Transverse colon (tissue), 4 donors: ENCODE results near the gene NBEAL2. TPM values are rescaled to one million over a fixed set of nuclear protein-coding genes. Genes with fewer than 3 reads are reported as not detected.

ENCODE experiments used
- DNase-seq: peaks from one replicate; pipeline ENCODE4 v3.0.0-alpha.2; 2019
- H3K27ac ChIP-seq, 4 donors: fragments of 200-600 bp; sonication (generic); 2 replicates each; pipeline ENCODE4 v1.5.1; 2016 to 2018; ENCODE audit warnings: inconsistent platforms in 4 of 4
- H3K27me3 ChIP-seq: fragments of 200-600 bp; sonication (generic); 2 replicates; pipeline ENCODE4 v1.5.1; 2017; ENCODE audit warnings: inconsistent platforms
- H3K36me3 ChIP-seq, 4 donors: fragments of 200-600 bp; sonication (generic); 2 replicates each; pipeline ENCODE4 v1.5.1; 2017 to 2019; ENCODE audit warnings: inconsistent platforms in 4 of 4
- H3K4me1 ChIP-seq, 4 donors: fragments of 200-600 bp; sonication (generic); 2 replicates each; pipeline ENCODE4 v1.5.1; 2017 to 2020; ENCODE audit warnings: inconsistent platforms in 4 of 4
- H3K4me3 ChIP-seq, 4 donors: fragments of 200-600 bp; sonication (generic); 1 replicate in 1 of 4; 2 replicates in 3 of 4; pipeline versions ENCODE4 v1.5.1 to v1.6.1; 2017 to 2019; ENCODE audit warnings: inconsistent platforms in 4 of 4
- H3K9me3 ChIP-seq, 2 donors: fragments of 200-600 bp; sonication (generic); 2 replicates each; pipeline ENCODE4 v1.5.1; 2017 to 2019; ENCODE audit warnings: inconsistent platforms in 2 of 2
- CTCF ChIP-seq, 5 experiments: fragments of 200-600 bp in 3 of 5; fragments of 450-650 bp in 2 of 5; sonication (generic) in 3 of 5; IDR thresholded peaks; 1 replicate in 2 of 5; 2 replicates in 3 of 5; pipeline ENCODE4 v1.5.1; 2016 to 2017; ENCODE audit warnings: antibody characterized with exemption in 5 of 5, inconsistent platforms in 3 of 5, mild to moderate bottlenecking in 2 of 5, moderate library complexity in 1 of 5
- EP300 ChIP-seq: sonication (generic); formaldehyde crosslinking; IDR thresholded peaks from one replicate; pipeline ENCODE4 v1.6.1; 2017; ENCODE audit warnings: antibody characterized with exemption, low read depth
- POLR2A ChIP-seq: fragments of 450-650 bp; IDR thresholded peaks from one replicate; pipeline ENCODE4 v1.6.1; 2016; ENCODE audit warnings: antibody characterized with exemption, mild to moderate bottlenecking, moderate library complexity
- POLR2AphosphoS5 ChIP-seq, 3 donors: sonication (generic); formaldehyde crosslinking; IDR thresholded peaks; one replicate each; pipeline ENCODE4 v1.6.1; 2016; ENCODE audit warnings: antibody characterized with exemption in 3 of 3
- WGBS, 2 donors: methylation state at CpG; one replicate each; pipeline ENCODE4 v1.1.5; 2018; ENCODE audit warnings: low coverage in 1 of 2; 5-methylcytosine and 5-hydroxymethylcytosine counted together
- in situ Hi-C, 4 donors: fragments of 200-750 bp; cut with MboI; loops; one replicate each; pipeline versions ENCODE4 v1.15.0 to v1.15.1; 2017; ENCODE audit warnings: low sequenced_read_pairs in 3 of 4, low pct_ligation_motif_present in 1 of 4, low pct_unique_long_range_greater_than_20kb in 1 of 4
- intact Hi-C: fragments of 100-400 bp; cut with DNase I; formaldehyde crosslinking; loops from one replicate; pipeline ENCODE4 v1.15.1; 2023; ENCODE audit warnings: low total_unique reads
- total RNA-seq, 4 donors: library from RNA; depleted of rRNA; stranded (reverse); fragments of >200 nt; gene quantifications; one replicate each; pipeline ENCODE4 v1.1.0, GENCODE V29; 2016

NBEAL2 gene
- total RNA-seq: 100 to 1,000 TPM in 2 of 4 donors, 10 to 100 TPM in 2; 81.1 to 163 (median 122) TPM

GRCh38 chr3:46978985-46979944 lies at the start of gene NBEAL2:
Gene NBEAL2, plus strand, starts transcription at chr3:46979666. Its CDS starts 196 bp downstream, at chr3:46979862.
- H3K36me3 ChIP-seq: no peaks in the 10 kb centered on the region
- TF ChIP-seq CTCF (IDR thresholded peaks at IDR 0.05) (peak in 2 of 5 experiments; percentile 12 to 13), POLR2A (peak; percentile 90), POLR2AphosphoS5 (IDR thresholded peaks at IDR 0.05) (peak; percentile 90 to 93 (median 92)), EP300 (no peak)
- H3K9me3 ChIP-seq: no peaks in the 10 kb centered on the region
- peak within 1 kb of the TSS; percentile 47 to 68 (median 64) for H3K4me3 ChIP-seq
- H3K4me1 ChIP-seq: peaks cover 20 to 68% (median 60%) of the 10 kb centered on the region in 4 donors
- WGBS, 2 donors: 1% methylated on average over 69 of the region's 73 CpGs; no CpG with 5 or more reads in 1 of the 2 donors
- intact Hi-C loops: loop anchor here (5.0 kb wide), 1 partner anchor 42 kb away; no protein-coding TSS in a partner anchor
- DNase-seq: peak; percentile 99
- in situ Hi-C loops: no loop called here
- peak within 1 kb of the TSS; percentile 84 to 94 (median 92) for H3K27ac ChIP-seq
- H3K27me3 ChIP-seq: no peaks in the 10 kb centered on the region

- TF ChIP-seq EP300: no peak
- no peak overlapping the region for H3K4me3 ChIP-seq
- intact Hi-C loops: no loop called here
- H3K9me3 ChIP-seq: no peaks in the 10 kb centered on the region
- H3K36me3 ChIP-seq: no peaks in the 10 kb centered on the region
- in situ Hi-C loops: loop anchor here in 1 of 4 donors (10.0 kb wide), 1 partner anchor 54 kb away; no protein-coding TSS in a partner anchor
- H3K27me3 ChIP-seq: no peaks in the 10 kb centered on the region
- WGBS, 2 donors: 70 to 80% methylated on average over 1 to 9 of the region's 9 CpGs
- H3K27ac ChIP-seq: peak overlapping the region; percentile 74 to 87 (median 78)
- no peak for DNase-seq
- peaks cover 77 to 95% (median 87%) of the 10 kb centered on the region in 4 donors for H3K4me1 ChIP-seq
These were observed 49.1 kb upstream of the NBEAL2 start for GRCh38 chr3:46930166-46930944.

- in situ Hi-C loops: loop anchor here in 1 of 4 donors (10.0 kb wide), 1 partner anchor 54 kb away; no protein-coding TSS in a partner anchor
- intact Hi-C loops: no loop called here
- DNase-seq: no peak
- H3K27ac ChIP-seq: peak overlapping the region; percentile 74 to 87 (median 78)
- no peak overlapping the region for H3K4me3 ChIP-seq
- peaks cover 83 to 100% (median 92%) of the 10 kb centered on the region in 4 donors for H3K4me1 ChIP-seq
- no peaks in the 10 kb centered on the region for H3K9me3 ChIP-seq
- TF ChIP-seq POLR2A (no peak), POLR2AphosphoS5 (IDR thresholded peaks at IDR 0.05) (no peak), CTCF (IDR thresholded peaks at IDR 0.05) (no peak), EP300 (no peak)
- no peaks in the 10 kb centered on the region for H3K27me3 ChIP-seq
- 64% methylated on average over 3 of the region's 3 CpGs; no CpG with 5 or more reads in 1 of the 2 donors for WGBS, 2 donors
- no peaks in the 10 kb centered on the region for H3K36me3 ChIP-seq
These were observed 48.5 kb upstream of the NBEAL2 start for GRCh38 chr3:46930945-46931403.

GRCh38 chr3:46931631-46932331 lies 47.7 kb upstream of the NBEAL2 start:
- in situ Hi-C loops (loop anchor here in 1 of 4 donors (10.0 kb wide), 1 partner anchor 53 kb away; no protein-coding TSS in a partner anchor), intact Hi-C loops (no loop called here)
- Histone ChIP-seq H3K9me3 (no peaks in the 10 kb centered on the region), H3K4me1 (peaks cover 81 to 99% (median 91%) of the 10 kb centered on the region in 4 donors), H3K36me3 (no peaks in the 10 kb centered on the region), H3K27ac (peak overlapping the region; percentile 74 to 87 (median 78)), H3K4me3 (no peak overlapping the region), H3K27me3 (no peaks in the 10 kb centered on the region)
- 20 to 21% methylated on average over 1 to 6 of the region's 6 CpGs for WGBS, 2 donors
- peak; percentile 70 for DNase-seq
- TF ChIP-seq EP300 (peak; percentile 25), POLR2AphosphoS5 (IDR thresholded peaks at IDR 0.05) (peak in 2 of 3 donors; percentile 43 to 54), POLR2A (no peak), CTCF (IDR thresholded peaks at IDR 0.05) (no peak)
